Astrocyte of the cerebellum (primary cell): ENCODE measurements around the gene GPR12.

Experiments used
- DNase-seq: peaks from one replicate; pipeline ENCODE4 v3.0.0-alpha.2; 2011; ENCODE audit warnings: low read depth
- H3K4me3 ChIP-seq: 2 replicates; pipeline ENCODE4 v1.5.1; 2011; ENCODE audit warnings: mild to moderate bottlenecking, low read depth, low read length, moderate library complexity
- CTCF ChIP-seq: IDR thresholded peaks from 2 replicates; pipeline ENCODE4 v1.5.1; 2012; ENCODE audit warnings: low read length, low read depth, moderate library complexity, mild to moderate bottlenecking; ENCODE audit errors: missing control alignments
- in situ Hi-C: cut with HindIII; loops from 2 replicates; pipeline ENCODE4 v1.10.0; 2017; ENCODE audit warnings: low sequenced_read_pairs

The GPR12 gene

GRCh38 chr13:26706381-26706780 is 54.2 kb downstream of the GPR12 start:
- no peak for TF ChIP-seq CTCF
- DNase-seq: no peak
- H3K4me3 ChIP-seq: no peak overlapping the region
- in situ Hi-C loops: no loop called here

GRCh38 chr13:26705536-26705935 is 55.0 kb downstream of the GPR12 start:
- TF ChIP-seq CTCF: no peak
- no peak overlapping the region for H3K4me3 ChIP-seq
- in situ Hi-C loops: no loop called here
- DNase-seq: no peak
